HS-27A (cell line): ENCODE results near the gene PHACTR1.
"Not testable (repeated sequence)": the region's sequence is repeated elsewhere in the genome, so short reads cannot be mapped to it uniquely, and the experiment has no call there.

Experiments
- DNase-seq: peaks from one replicate; pipeline ENCODE4 v3.0.0-alpha.2; 2012; ENCODE audit warnings: low read depth, missing footprints

PHACTR1 gene

GRCh38 chr6:12749531-12750379, 33.2 kb downstream of the PHACTR1 start:
- no peak for DNase-seq

DNA sequence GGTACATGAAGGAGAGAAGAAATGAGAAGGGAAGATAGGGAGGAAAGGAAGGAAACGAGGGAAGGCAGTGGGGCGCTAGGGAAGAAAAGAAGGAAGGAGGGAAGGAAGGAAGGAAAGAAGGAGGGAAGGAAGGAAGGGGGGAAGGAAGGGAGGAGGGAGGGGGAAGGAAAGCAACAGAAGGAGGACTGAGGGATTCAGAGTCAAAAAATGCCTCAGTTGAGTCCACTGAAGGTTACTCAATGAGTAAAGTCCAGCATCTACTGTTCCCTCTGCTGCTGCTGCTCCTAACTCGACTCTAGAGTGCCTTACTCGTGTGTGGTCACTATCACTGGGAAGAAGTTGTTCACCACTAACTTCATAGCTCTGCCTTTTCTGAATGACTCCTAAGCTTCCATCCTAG, 33.8 kb downstream of the PHACTR1 start:
- DNase-seq = no peak

DNA sequence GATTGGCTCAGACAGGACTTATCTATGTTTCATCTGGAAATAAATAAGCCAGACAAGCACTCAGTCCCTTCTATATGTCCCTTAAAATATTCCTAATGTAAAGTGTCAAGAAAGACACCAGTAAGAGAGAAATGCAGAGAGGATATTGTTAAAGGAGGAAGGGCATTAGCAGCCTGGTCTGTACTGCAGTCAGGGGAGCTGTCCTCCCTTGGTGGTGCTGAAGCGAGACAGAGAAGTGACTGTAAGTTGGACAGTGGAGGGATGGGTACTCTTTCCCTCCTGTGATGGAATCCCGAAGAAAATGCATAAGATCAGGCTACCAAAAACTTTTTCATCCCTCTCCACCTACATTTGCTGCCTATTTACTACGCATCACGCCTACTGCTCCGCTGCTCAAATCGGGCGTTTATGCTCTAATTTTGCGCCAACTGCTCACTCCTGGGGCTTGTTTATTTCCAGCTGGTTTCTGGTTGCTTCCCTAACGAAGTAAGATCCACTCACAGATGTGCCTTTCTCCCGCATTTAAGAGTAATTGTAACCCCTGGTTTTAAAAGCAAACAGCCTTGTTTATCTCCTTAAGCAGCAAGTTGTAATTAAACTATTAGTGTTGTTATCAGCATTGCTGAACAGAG, 35.2 kb downstream of the PHACTR1 start:
- peak; percentile 8 for DNase-seq

GRCh38 chr6:12753036-12753435, 36.5 kb downstream of the PHACTR1 start:
- no peak for DNase-seq

DNA sequence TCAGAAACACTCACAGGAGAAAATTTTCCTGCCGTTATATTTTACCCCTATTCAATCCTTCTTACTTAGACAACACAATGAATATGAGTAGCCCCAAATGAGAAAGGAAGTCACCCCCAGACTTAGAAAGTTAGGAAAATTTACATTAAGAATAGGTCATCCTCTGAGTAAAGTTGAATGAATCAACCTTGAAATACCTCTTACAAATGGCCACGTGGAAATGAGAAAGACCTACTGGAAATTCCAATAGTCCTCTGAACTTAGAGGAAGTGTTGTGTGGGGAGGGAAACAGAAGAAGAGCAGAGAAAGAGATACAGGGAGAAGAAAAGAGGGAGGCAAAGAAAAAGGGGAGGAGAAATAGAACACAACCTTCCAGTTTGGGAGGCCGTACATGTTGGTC, 43.7 kb downstream of the PHACTR1 start:
- no peak for DNase-seq

GRCh38 chr6:12760911-12761310, 44.3 kb downstream of the PHACTR1 start:
- no peak for DNase-seq

DNA sequence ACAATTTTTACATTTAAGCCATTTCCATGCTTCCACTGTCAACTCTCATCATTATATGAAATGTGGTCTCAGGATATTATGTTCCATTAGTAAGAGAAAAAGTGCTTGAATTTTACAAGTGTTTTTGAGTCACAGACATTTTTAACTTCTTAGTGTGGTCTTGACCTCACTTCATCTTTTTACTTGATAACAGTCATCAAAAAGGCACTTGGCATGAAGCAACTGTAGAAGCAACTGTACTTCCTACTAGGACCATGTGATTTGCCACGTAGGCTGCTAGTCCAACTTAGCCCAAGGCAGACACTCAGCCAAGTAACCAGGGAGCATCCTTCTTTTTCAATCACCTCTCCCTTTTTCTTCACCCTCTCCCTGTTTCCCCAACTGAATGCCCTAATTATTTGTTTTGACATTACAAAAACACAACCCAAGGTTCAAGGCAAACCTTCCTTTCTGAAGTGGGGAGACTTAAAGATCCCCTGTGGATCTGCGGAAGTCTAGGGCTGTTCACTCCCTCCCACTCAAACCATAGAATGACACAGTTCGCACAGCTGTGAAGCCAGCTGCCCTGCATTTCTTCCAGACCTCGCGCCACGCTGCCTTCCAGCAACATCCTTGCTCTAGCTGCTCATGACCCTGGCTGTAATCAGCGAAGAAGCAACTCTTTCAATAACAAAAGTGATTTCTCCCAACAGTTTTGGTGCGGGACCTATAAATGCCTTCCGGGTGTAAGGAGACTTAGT, 45.0 kb downstream of the PHACTR1 start:
- DNase-seq = peak; percentile 11

DNA sequence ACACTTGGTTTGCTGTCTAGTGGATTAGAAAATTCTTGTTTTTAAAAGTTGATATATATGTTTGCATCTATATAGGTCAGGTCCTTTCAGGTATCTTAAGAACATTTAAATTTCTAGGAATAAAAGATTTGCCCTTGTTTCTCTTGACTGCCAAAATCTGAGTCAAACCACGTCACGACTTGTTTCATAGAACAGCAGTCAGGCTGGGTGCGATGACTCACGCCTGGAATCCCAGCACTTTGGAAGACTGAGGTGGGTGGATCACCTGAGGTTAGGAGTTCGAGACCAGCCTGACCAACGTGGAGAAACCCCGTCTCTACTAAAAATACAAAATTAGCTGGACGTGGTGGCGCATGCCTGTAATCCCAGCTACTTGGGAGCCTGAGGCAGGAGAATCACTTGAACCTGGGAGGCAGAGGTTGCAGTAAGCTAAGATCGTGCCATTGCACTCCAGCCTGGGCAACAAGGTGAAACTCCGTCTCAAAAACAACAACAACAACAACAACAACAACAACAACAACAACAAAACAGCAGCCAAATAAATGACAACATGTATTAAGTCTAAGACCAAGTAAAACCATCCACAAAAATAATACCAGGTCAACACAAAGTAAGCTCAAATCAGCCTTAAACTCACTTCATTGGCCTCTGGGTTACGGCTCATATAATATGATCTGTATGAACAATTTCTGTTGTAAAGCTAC, 46.3 kb downstream of the PHACTR1 start:
- not testable (repeated sequence) for DNase-seq

- no peak for DNase-seq
These were observed 49.8 kb downstream of the PHACTR1 start for GRCh38 chr6:12766365-12766764.

DNA sequence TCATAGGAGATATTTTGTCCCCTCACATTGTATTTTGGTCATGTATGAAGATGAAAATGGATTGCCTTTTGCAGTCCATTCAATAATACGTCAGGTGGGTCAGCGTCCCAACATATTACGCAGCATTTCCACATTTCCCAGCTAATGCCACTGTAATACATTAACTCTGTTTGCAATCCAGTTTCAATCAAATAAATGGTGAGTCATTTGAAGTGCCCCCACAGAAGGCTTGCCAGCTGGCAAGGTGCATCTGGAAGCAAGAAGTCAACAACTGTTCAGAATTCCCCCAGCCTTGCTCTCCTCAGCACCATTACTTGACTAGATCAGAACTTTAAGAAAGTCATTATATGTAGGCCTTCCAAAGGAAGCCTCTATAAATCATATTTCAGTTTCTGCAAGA, 50.4 kb downstream of the PHACTR1 start:
- no peak for DNase-seq

DNA sequence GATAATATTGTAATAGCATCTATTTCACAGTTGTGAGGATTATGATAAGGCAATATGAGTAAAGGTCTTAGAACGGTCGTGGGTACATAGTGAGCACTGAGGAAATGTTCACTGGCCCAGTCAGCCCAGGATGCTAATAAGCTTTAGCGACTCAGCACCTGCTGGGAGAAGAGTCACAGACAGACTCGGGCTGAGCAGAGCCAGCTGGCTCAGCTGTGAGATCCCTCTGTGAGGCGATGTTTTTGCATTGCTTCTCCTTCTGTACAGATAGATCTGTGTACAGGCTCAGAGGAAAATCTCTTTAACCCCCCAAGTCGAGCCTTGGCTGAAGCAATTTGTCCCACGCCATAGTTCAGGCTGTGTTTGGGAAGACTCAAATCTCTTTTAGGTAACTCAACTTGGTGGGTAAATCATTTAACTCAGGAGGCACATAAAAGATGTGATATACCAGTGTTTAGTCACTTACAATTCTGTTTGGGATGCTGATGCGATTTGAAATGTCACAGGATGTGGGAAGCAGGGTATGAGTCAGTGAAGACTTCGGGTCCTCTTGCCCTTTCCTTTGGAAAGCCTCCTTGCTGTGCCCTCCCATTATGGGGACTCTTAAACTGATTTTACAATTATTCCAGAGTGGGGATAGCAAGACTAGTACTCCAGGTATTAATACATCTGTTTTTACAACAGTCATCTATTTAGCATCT, 53.1 kb downstream of the PHACTR1 start:
- DNase-seq = no peak

- DNase-seq = no peak
These were observed 55.8 kb downstream of the PHACTR1 start for GRCh38 chr6:12772416-12772815.

GRCh38 chr6:12776291-12776690, 59.7 kb downstream of the PHACTR1 start:
- DNase-seq = no peak

- DNase-seq = no peak
These were observed 63.2 kb downstream of the PHACTR1 start for GRCh38 chr6:12779772-12780171.

DNA sequence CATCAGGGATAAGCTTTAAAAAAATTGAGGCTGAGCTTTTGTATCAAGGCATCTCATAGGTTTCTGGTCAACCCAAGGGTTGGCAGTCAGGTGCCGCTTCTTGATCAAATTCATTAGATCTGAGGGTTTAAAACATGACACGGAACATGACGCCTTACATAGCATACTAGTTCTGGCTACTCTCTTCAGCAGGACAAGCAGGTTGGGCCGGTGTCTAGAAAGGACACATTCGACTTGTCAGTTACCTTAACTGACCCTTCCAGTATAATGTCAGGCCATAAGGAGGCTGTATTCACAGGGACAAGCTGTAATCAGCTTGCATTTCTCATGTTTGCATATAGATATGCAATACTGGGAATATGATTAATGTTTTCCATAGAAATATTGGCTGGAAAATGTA, 65.6 kb downstream of the PHACTR1 start:
- no peak for DNase-seq

DNA sequence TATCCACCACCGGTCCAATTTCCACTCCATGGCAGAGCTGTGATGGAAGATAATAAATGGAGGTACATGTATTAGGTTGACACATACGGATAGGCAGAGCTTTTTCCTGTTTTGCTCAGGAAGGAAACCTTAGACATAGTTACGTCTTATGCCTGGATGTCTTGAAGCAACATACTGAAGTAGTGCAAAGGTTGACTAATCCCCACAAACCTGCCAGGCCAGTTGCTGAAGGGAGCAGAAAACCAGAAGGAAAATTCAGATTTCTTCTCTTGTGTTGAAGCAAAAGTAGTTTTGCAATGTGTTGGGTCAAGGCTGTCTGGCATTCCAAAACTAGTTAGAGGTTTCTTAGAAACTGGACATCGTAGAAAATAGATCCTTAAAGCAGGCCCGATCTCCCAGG, 68.7 kb downstream of the PHACTR1 start:
- no peak for DNase-seq

DNA sequence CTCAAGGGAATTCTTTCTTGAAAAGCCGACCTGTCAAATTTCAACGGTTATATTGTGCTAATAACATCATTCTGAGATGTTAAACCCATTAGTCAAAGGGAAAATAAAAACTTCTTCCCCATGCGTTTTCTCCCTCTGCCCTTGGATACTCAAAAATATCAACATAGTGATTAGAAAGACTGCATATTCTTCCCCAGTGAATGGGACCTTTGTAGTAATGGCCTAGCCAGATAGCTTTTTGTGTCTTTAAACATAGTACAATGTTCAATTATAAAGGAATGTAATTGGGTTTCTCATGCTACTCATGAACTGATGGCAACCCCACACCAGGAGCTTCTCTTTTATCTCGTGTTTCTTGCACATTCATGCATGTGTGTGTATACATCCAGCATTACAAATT, 69.4 kb downstream of the PHACTR1 start:
- DNase-seq = no peak

GRCh38 chr6:12791371-12791770, 74.8 kb downstream of the PHACTR1 start:
- no peak for DNase-seq

- no peak for DNase-seq
These were observed 81.8 kb downstream of the PHACTR1 start for GRCh38 chr6:12798326-12798725.

- DNase-seq = no peak
These were observed 83.6 kb downstream of the PHACTR1 start for GRCh38 chr6:12800120-12800519.

- no peak for DNase-seq
These were observed 84.6 kb downstream of the PHACTR1 start for GRCh38 chr6:12801141-12801540.

DNA sequence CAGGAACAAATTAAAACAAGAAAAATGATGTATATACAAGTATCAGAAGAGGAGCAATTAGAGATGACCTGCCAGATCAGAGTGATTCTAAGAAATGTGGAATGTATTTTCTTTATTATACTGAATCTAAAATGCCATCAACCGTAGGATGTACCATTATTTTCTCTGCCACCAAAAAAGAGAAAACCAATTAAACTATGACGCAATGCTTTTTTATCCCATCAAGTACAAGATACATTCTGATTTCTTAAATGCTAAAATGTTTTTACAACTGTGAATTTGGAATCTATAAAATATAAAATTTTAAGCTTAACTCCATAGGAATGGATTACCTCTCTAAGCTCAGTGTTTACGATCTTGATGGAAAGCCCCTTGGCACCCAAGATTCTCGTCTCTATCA, 85.9 kb downstream of the PHACTR1 start:
- DNase-seq = no peak
